PC-3 (cell line): Measurements from ENCODE around the gene NEUROG3.

Experiments
- EZH2 ChIP-seq: fragments of 300-600 bp; sonication (generic); IDR thresholded peaks from one replicate; pipeline ENCODE4 v1.6.1; 2017; ENCODE audit warnings: antibody characterized with exemption, mild to moderate bottlenecking, low read length; ENCODE audit not compliant: unreplicated experiment
- TF ChIP-seq, protein P1 (sequence below): fragments of 300-600 bp; sonication (generic); conservative IDR thresholded peaks from 2 replicates; pipeline ENCODE4 v1.5.1; 2017; ENCODE audit warnings: antibody characterized with exemption, low read depth, mild to moderate bottlenecking, low read length

DNA sequence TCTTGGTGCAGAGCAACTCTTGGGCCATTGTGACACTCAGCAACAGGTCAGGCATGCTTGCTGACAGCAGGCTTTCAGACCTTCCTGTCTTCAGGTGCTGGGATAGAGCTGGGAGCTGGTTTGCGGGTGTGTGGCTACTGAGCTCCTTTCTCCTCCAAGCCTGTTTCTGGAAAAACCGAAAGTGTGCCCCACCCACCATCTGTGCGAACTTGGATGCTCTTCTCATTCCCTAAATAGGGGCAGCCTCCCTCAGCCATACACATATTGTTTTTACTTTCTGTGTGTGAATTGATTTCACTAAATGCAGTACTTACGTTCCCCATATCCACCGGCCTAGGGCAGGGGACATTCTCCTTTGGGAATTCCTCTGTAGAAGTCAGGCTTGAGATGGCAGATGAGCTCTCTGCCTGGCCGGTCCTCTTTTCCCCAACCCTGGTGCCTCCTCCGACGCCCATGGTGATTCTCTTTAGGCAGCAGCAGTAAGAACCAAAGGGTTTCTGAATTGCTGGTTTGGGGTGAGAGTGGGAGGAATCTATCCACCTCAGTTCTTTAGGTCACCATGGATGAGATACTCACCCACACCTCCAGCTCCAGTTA is 6.3 kb upstream of the NEUROG3 start:
- TF ChIP-seq EZH2, result no peak
- TF ChIP-seq, protein P1, sequence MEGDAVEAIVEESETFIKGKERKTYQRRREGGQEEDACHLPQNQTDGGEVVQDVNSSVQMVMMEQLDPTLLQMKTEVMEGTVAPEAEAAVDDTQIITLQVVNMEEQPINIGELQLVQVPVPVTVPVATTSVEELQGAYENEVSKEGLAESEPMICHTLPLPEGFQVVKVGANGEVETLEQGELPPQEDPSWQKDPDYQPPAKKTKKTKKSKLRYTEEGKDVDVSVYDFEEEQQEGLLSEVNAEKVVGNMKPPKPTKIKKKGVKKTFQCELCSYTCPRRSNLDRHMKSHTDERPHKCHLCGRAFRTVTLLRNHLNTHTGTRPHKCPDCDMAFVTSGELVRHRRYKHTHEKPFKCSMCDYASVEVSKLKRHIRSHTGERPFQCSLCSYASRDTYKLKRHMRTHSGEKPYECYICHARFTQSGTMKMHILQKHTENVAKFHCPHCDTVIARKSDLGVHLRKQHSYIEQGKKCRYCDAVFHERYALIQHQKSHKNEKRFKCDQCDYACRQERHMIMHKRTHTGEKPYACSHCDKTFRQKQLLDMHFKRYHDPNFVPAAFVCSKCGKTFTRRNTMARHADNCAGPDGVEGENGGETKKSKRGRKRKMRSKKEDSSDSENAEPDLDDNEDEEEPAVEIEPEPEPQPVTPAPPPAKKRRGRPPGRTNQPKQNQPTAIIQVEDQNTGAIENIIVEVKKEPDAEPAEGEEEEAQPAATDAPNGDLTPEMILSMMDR, result no peak
